HFF-Myc (cell line): Measurements from ENCODE around the gene MED13.

Experiments used
- DNase-seq: peaks from one replicate; pipeline ENCODE4 v3.0.0-alpha.2; 2011; ENCODE audit warnings: low read depth; ENCODE audit errors: extremely low read depth
- H3K4me3 ChIP-seq: replicated peaks from 2 replicates; pipeline ENCODE4 v1.5.1; 2011; ENCODE audit warnings: low read depth, mild to moderate bottlenecking, control low read depth, low read length
- TF ChIP-seq, protein P1 (sequence below): IDR thresholded peaks from 2 replicates; pipeline ENCODE4 v1.5.1; 2012; ENCODE audit warnings: mild to moderate bottlenecking, low read depth, low read length, control low read depth; ENCODE audit errors: missing control alignments

MED13 gene

GRCh38 chr17:62030264-62030663, 34.8 kb downstream of the MED13 start:
- TF ChIP-seq, protein P1, sequence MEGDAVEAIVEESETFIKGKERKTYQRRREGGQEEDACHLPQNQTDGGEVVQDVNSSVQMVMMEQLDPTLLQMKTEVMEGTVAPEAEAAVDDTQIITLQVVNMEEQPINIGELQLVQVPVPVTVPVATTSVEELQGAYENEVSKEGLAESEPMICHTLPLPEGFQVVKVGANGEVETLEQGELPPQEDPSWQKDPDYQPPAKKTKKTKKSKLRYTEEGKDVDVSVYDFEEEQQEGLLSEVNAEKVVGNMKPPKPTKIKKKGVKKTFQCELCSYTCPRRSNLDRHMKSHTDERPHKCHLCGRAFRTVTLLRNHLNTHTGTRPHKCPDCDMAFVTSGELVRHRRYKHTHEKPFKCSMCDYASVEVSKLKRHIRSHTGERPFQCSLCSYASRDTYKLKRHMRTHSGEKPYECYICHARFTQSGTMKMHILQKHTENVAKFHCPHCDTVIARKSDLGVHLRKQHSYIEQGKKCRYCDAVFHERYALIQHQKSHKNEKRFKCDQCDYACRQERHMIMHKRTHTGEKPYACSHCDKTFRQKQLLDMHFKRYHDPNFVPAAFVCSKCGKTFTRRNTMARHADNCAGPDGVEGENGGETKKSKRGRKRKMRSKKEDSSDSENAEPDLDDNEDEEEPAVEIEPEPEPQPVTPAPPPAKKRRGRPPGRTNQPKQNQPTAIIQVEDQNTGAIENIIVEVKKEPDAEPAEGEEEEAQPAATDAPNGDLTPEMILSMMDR: no peak
- no peak for DNase-seq
- no peak overlapping the region for H3K4me3 ChIP-seq

DNA sequence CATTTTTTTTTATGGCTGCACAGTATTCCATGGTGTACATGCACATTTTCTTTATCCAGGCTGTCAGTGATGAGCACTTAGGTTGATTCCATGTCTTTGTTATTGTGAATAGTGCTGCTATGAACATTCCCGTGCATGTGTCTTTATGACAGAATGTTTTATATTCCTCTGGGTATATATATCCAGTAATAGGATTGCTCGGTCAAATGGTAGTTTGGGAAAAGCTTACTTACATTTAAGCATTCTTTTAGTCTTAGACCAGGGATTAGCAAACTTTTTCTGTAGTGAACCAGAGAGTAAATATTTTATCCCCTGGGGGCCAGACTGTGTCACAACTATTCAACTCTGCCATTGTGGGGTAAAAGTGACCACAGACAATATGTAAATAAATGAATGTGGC, 40.2 kb downstream of the MED13 start:
- no peak overlapping the region for H3K4me3 ChIP-seq
- DNase-seq: no peak
- TF ChIP-seq, protein P1: no peak

DNA sequence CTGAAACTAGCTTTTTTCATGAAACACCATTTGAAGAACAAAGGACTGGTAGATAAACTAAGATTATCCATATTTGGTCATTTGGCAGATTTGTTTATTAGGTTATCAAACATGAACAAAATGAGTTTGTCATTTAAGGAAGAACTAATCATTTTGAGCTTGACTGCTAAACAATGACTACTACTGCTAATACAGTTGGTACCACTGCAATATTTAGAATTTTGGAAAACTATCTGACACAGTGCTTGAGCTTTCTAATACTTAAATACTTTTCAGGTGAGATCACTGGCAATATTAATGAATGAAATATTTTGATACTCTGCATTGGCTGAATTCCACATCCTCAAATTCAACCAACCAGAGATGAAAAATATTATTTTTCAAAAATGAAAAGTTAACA, 47.2 kb downstream of the MED13 start:
- TF ChIP-seq, protein P1: no peak
- no peak for DNase-seq
- no peak overlapping the region for H3K4me3 ChIP-seq

- DNase-seq: no peak
- TF ChIP-seq, protein P1: no peak
- H3K4me3 ChIP-seq: no peak overlapping the region
Observed at GRCh38 chr17:62017496-62017895, 47.6 kb downstream of the MED13 start.

DNA sequence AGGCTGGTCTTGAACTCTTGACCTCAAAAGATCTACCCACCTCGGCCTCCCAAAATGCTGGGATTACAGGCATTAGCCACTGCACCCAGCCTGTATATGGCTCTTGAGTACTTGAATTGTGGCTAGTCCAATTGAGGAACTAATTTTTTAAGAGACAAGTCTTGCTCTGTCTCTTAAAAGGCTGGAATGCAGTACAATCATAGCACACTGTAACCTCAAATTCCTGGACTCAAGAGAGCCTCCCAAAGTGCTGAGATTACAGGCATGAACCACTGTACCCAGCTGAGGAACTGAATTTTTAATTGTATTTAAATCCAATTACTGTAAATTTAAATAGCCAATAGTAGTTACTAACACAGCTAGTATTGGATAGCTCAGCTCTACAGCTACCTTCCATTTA, 50.6 kb downstream of the MED13 start:
- no peak overlapping the region for H3K4me3 ChIP-seq
- TF ChIP-seq, protein P1: no peak
- DNase-seq: no peak

DNA sequence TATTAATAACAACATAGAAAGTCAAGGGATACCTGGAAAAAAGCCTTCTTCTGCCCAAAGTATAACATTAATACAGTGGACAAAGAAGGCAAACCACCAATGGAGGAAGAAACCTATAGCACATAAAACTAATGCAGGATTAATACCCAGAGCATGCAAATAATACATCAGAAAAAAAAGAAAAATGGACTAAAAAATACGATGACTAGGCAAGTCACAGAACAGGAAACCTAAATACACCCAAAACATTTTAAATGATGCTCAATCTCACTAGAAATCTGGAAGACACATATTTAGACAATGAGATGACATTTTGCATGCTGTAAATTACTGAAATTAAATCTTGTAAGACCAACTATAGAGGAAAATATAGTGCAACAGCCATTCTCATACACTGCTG, 55.9 kb downstream of the MED13 start:
- DNase-seq: no peak
- no peak overlapping the region for H3K4me3 ChIP-seq
- TF ChIP-seq, protein P1: no peak

GRCh38 chr17:62008294-62008693, 56.8 kb downstream of the MED13 start:
- no peak overlapping the region for H3K4me3 ChIP-seq
- no peak for DNase-seq
- TF ChIP-seq, protein P1: no peak
